Natural killer cell (primary cell): ENCODE data around the gene EIF4EBP3. TPM values are rescaled to one million over a fixed set of nuclear protein-coding genes. Genes with fewer than 3 reads are reported as not detected.

Experiments used
- ATAC-seq, 3 donors: fragments of 150-1000 bp in 2 of 3; fragments of 200-7000 bp in 1 of 3; cut with Tn5 transposase; 1 replicate in 1 of 3; 2 replicates in 2 of 3; pipeline ENCODE4 v1.10.0; 2021; ENCODE audit warnings: mild to moderate bottlenecking in 2 of 3, moderate library complexity in 2 of 3
- DNase-seq, 2 donors: peaks; one replicate each; pipeline versions ENCODE4 v3.0.0 to v3.0.0-alpha.2; 2013 to 2021; ENCODE audit warnings: mixed read lengths in 1 of 2
- H3K27ac ChIP-seq: one replicate; pipeline ENCODE4 v1.5.1; 2013; ENCODE audit warnings: mild to moderate bottlenecking, low read length
- H3K27me3 ChIP-seq: one replicate; pipeline ENCODE4 v1.6.1; 2013; ENCODE audit warnings: low read length; ENCODE audit not compliant: control insufficient read depth, insufficient read depth
- H3K36me3 ChIP-seq: one replicate; pipeline ENCODE4 v1.6.1; 2013; ENCODE audit warnings: low read length; ENCODE audit not compliant: control insufficient read depth, insufficient read depth
- H3K4me1 ChIP-seq: one replicate; pipeline ENCODE4 v1.6.1; 2013; ENCODE audit warnings: low read length; ENCODE audit not compliant: control insufficient read depth, insufficient read depth
- H3K4me3 ChIP-seq: one replicate; pipeline ENCODE4 v1.5.1; 2013; ENCODE audit warnings: low read length
- H3K9me3 ChIP-seq: one replicate; pipeline ENCODE4 v1.6.1; 2013; ENCODE audit warnings: low read length; ENCODE audit not compliant: control insufficient read depth, insufficient read depth
- H3K27ac Mint-ChIP-seq, 2 donors: one replicate each; pipeline ENCODE4 v1.8.0; 2022; ENCODE audit warnings: mild to moderate bottlenecking in 2 of 2, mixed read lengths in 2 of 2, moderate library complexity in 1 of 2
- H3K27me3 Mint-ChIP-seq, 2 donors: one replicate each; pipeline ENCODE4 v1.8.0; 2022; ENCODE audit warnings: low read depth in 2 of 2, mixed read lengths in 2 of 2
- H3K36me3 Mint-ChIP-seq: one replicate; pipeline ENCODE4 v1.8.0; 2022; ENCODE audit warnings: mixed read lengths
- H3K4me1 Mint-ChIP-seq, 2 donors: one replicate each; pipeline ENCODE4 v1.8.0; 2022; ENCODE audit warnings: mixed read lengths in 2 of 2
- H3K4me3 Mint-ChIP-seq: one replicate; pipeline ENCODE4 v1.8.0; 2022; ENCODE audit warnings: mild to moderate bottlenecking, moderate library complexity, mixed read lengths
- H3K9me3 Mint-ChIP-seq, 2 donors: one replicate each; pipeline ENCODE4 v1.8.0; 2022; ENCODE audit warnings: mixed read lengths in 2 of 2
- WGBS: methylation state at CpG from one replicate; pipeline ENCODE4 v1.1.7; 2013; ENCODE audit warnings: missing lambda C conversion rate; ENCODE audit not compliant: insufficient coverage; 5-methylcytosine and 5-hydroxymethylcytosine counted together
- intact Hi-C: fragments of 100-400 bp; cut with micrococcal nuclease; formaldehyde crosslinking; loops from one replicate; pipeline ENCODE4 v1.14.2; 2022
- total RNA-seq, 4 donors: library from RNA; stranded (reverse); fragments of 120-200 nt in 1 of 4; gene quantifications; one replicate each; pipeline versions ENCODE4 v1.2.3 to v1.2.4, GENCODE V29; 2013 to 2022
- TF ChIP-seq, protein P1 (sequence below): fragments of 200-600 bp; IDR thresholded peaks from one replicate; pipeline ENCODE4 v1.8.0; 2022; ENCODE audit warnings: antibody characterized with exemption

EIF4EBP3 gene
- total RNA-seq, 3 donors from 2014 or later (not counting 1 experiment from before 2014, with no cell fraction given), result 5.8 to 9.4 (median 6.0) TPM

DNA sequence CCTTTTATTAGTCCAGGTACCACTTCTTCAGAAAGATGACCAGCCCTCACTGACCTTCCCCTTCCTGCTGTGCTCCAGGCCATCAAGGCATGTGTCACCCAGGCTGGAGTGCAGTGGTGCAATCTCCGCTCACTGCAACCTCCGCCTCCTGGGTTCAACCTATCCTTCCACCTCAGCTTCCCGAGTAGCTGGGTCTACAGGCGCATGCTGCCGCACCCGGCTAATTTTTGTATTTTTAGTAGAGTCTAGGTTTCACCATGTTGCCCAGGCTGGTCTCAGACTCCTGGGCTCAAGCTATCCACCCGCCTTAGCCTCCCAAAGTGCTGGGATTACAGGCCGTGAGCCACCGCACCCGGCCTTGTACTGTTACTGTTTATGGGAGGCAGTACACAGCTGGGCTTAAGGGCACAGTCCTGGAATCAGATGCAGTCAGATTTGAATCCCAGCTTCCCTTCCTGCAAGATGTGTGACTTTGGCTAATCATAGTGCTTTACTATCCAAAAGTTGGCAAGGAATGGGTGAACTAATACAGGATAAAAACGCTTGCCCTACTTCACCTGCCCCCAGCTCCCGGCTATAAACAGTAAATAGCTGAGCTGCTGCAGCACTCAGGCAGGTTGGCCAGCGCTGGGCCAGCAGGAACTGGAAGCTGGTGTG is 483 bp upstream of the EIF4EBP3 start:
- Mint-ChIP-seq H3K4me1 (peaks cover 26 to 28% of the 10 kb centered on the region in 2 donors), H3K27me3 (no peaks in the 10 kb centered on the region), H3K4me3 (peak overlapping the region; percentile 86), H3K9me3 (no peaks in the 10 kb centered on the region), H3K36me3 (peaks cover 11% of the 10 kb centered on the region), H3K27ac (peak overlapping the region; percentile 87 to 95)
- Histone ChIP-seq H3K27me3 (no peaks in the 10 kb centered on the region), H3K36me3 (peaks cover 36% of the 10 kb centered on the region), H3K9me3 (no peaks in the 10 kb centered on the region), H3K27ac (peak overlapping the region; percentile 81), H3K4me3 (peak overlapping the region; percentile 60), H3K4me1 (peaks cover 30% of the 10 kb centered on the region)
- DNase-seq (no peak), ATAC-seq (peak in 1 of 3 donors; percentile 0)
- TF ChIP-seq, protein P1, sequence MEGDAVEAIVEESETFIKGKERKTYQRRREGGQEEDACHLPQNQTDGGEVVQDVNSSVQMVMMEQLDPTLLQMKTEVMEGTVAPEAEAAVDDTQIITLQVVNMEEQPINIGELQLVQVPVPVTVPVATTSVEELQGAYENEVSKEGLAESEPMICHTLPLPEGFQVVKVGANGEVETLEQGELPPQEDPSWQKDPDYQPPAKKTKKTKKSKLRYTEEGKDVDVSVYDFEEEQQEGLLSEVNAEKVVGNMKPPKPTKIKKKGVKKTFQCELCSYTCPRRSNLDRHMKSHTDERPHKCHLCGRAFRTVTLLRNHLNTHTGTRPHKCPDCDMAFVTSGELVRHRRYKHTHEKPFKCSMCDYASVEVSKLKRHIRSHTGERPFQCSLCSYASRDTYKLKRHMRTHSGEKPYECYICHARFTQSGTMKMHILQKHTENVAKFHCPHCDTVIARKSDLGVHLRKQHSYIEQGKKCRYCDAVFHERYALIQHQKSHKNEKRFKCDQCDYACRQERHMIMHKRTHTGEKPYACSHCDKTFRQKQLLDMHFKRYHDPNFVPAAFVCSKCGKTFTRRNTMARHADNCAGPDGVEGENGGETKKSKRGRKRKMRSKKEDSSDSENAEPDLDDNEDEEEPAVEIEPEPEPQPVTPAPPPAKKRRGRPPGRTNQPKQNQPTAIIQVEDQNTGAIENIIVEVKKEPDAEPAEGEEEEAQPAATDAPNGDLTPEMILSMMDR, result no peak
- intact Hi-C loops, result loop anchor here (1.0 to 5.0 kb wide), 5 partner anchors 10 to 155 kb away; partner anchors contain the start of genes ANKHD1, APBB3, SLC35A4 and SRA1
- WGBS, result 78% methylated on average over 13 of the region's 13 CpGs

DNA sequence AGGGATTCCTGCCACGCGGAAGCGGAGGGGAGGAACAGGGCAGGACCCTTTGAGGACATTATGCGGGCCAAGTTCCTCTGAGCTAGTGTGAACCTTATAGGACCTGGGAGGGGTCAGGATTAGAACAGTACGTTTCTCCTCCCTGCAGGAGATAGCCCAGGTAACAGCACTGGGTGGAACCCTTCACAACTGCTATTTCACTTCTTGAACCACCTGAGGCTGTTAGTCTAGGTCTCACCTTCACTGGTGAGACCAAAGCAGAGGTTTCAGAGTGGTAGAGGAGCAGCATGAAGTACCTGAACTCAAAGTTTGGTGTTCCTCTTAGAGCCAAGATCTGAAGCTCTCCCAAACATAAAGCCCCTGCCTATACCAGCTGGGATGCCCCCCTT is 832 bp downstream of the EIF4EBP3 start:
- TF ChIP-seq, protein P1, result no peak
- Mint-ChIP-seq H3K4me3 (peak overlapping the region; percentile 86), H3K36me3 (peaks cover 11% of the 10 kb centered on the region), H3K9me3 (no peaks in the 10 kb centered on the region), H3K4me1 (peaks cover 33 to 34% of the 10 kb centered on the region in 2 donors), H3K27me3 (no peaks in the 10 kb centered on the region), H3K27ac (peak overlapping the region; percentile 87 to 95)
- no peak for DNase-seq
- Histone ChIP-seq H3K4me3 (peak overlapping the region; percentile 60), H3K27me3 (no peaks in the 10 kb centered on the region), H3K36me3 (peaks cover 32% of the 10 kb centered on the region), H3K27ac (peak overlapping the region; percentile 81), H3K4me1 (peaks cover 30% of the 10 kb centered on the region), H3K9me3 (no peaks in the 10 kb centered on the region)
- intact Hi-C loops, result loop anchor here (5.0 kb wide), 1 partner anchor 154 kb away; the partner anchor contains the start of gene ZMAT2
- 19% methylated on average over 5 of the region's 5 CpGs for WGBS
- ATAC-seq, result no peak

DNA sequence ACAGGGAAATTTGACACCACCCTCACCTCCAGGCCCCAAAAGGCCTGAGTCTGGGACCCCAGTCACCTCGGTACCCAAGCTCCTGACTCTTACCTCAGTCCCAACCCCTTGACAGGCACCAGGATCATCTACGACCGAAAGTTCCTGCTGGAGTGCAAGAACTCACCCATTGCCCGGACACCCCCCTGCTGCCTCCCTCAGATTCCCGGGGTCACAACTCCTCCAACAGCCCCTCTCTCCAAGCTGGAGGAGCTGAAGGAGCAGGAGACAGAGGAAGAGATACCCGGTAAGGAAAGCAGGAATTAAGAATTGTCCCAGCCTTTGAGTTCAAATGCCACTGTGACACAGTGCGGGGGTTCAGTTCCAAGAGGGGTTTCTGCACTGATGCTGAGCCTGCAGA is 1.3 kb downstream of the EIF4EBP3 start:
- H3K4me3 ChIP-seq, result no peak overlapping the region
- Mint-ChIP-seq H3K36me3 (peaks cover 11% of the 10 kb centered on the region), H3K9me3 (no peaks in the 10 kb centered on the region), H3K4me3 (peak overlapping the region; percentile 86), H3K27me3 (no peaks in the 10 kb centered on the region), H3K27ac (peak overlapping the region; percentile 87 to 95), H3K4me1 (peaks cover 37 to 39% of the 10 kb centered on the region in 2 donors)
- H3K36me3 ChIP-seq, result peaks cover 32% of the 10 kb centered on the region
- H3K27me3 ChIP-seq, result no peaks in the 10 kb centered on the region
- DNase-seq, result no peak
- TF ChIP-seq, protein P1, result no peak
- no peak overlapping the region for H3K27ac ChIP-seq
- peaks cover 30% of the 10 kb centered on the region for H3K4me1 ChIP-seq
- no peak for ATAC-seq
- no peaks in the 10 kb centered on the region for H3K9me3 ChIP-seq
- intact Hi-C loops, result loop anchor here (5.0 kb wide), 1 partner anchor 154 kb away; the partner anchor contains the start of gene ZMAT2
- WGBS, result 98% methylated on average over 7 of the region's 7 CpGs
